ENCODE data around the gene PHLDB3.

- TF ChIP-seq POLR2A (IDR thresholded peaks at IDR 0.05): no peak
- TF ChIP-seq CTCF (IDR thresholded peaks at IDR 0.05 in 4 of 5, conservative IDR thresholded peaks at IDR 0.05 in 1 of 5): peak in 1 of 5 experiments; percentile 30
Measured at GRCh38 chr19:43532962-43533545, 28.5 kb upstream of the PHLDB3 start, which contains the start of gene ZNF575.

Data from gastrocnemius medialis (tissue), 4 donors.